GM18517 (cell line): ENCODE measurements around the gene HIGD2A.
"Not testable (repeated sequence)": the region's sequence is repeated elsewhere in the genome, so short reads cannot be mapped to it uniquely, and the experiment has no call there.

Experiments used
- ATAC-seq: cut with Tn5 transposase; IDR thresholded peaks from one replicate; pipeline ENCODE4 v1.9.1; 2021; ENCODE audit warnings: mild to moderate bottlenecking, moderate library complexity; ENCODE audit not compliant: unreplicated experiment

The HIGD2A gene

GRCh38 chr5:176394096-176394495, 5.5 kb downstream of the HIGD2A start:
- no peak for ATAC-seq

- no peak for ATAC-seq
Observed at GRCh38 chr5:176394881-176395675, 6.5 kb downstream of the HIGD2A start.

GRCh38 chr5:176396330-176396729, 7.8 kb downstream of the HIGD2A start:
- ATAC-seq = no peak

GRCh38 chr5:176397736-176398420, 9.3 kb downstream of the HIGD2A start:
- no peak for ATAC-seq

- ATAC-seq = no peak
Observed at GRCh38 chr5:176400382-176401156, 12.0 kb downstream of the HIGD2A start.

- no peak for ATAC-seq
Observed at GRCh38 chr5:176401281-176402205, 13.0 kb downstream of the HIGD2A start.

- no peak for ATAC-seq
Observed at GRCh38 chr5:176405656-176406435, 17.3 kb downstream of the HIGD2A start.

- no peak for ATAC-seq
Observed at GRCh38 chr5:176406436-176407052, 18.0 kb downstream of the HIGD2A start.

- no peak for ATAC-seq
Observed at GRCh38 chr5:176407456-176408251, 19.1 kb downstream of the HIGD2A start.

- ATAC-seq = not testable (repeated sequence)
Observed at GRCh38 chr5:176408252-176408573, 19.7 kb downstream of the HIGD2A start.

GRCh38 chr5:176408590-176408989, 20.0 kb downstream of the HIGD2A start:
- ATAC-seq = no peak

GRCh38 chr5:176409765-176410164, 21.2 kb downstream of the HIGD2A start:
- no peak for ATAC-seq

GRCh38 chr5:176410486-176411180, 22.1 kb downstream of the HIGD2A start:
- ATAC-seq = no peak

- no peak for ATAC-seq
Observed at GRCh38 chr5:176412517-176413254, 24.1 kb downstream of the HIGD2A start.

- no peak for ATAC-seq
Observed at GRCh38 chr5:176413255-176413565, 24.7 kb downstream of the HIGD2A start.

- ATAC-seq = no peak
Observed at GRCh38 chr5:176413709-176414191, 25.2 kb downstream of the HIGD2A start.

- no peak for ATAC-seq
Observed at GRCh38 chr5:176414704-176415103, 26.2 kb downstream of the HIGD2A start.
